Right hindlimb (tissue), 1 donor: ENCODE data around the gene OBSCN.

Experiments used
- DNase-seq: peaks from one replicate; pipeline ENCODE4 v3.0.0-alpha.2; 2018

The OBSCN gene

GRCh38 chr1:228408041-228408868 is 200.4 kb downstream of the OBSCN start:
- DNase-seq = no peak

- no peak for DNase-seq
These were observed 201.3 kb downstream of the OBSCN start for GRCh38 chr1:228408869-228409805.

GRCh38 chr1:228410015-228410414 is 202.2 kb downstream of the OBSCN start:
- DNase-seq = no peak

- no peak for DNase-seq
These were observed 202.8 kb downstream of the OBSCN start for GRCh38 chr1:228410671-228411070.

DNA sequence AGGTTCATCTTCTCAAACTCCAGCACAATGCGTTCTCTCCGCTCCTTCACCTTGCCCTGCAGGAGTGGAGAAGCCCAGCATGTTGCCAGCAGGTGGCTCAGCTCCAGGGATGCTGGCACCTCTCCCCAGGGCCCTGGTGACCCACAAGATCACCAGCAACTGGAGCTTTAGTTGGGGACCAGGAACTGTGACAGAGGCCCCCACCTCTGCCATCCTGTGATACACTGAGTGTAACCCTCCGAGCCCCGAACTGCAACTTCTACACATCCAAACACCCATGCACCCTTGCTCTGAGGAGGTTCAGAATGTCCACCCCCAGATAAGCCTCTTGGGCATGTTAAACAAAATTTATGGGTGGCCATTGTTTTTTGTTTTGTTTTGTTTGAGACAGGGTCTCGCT is 203.3 kb downstream of the OBSCN start:
- DNase-seq = no peak

DNA sequence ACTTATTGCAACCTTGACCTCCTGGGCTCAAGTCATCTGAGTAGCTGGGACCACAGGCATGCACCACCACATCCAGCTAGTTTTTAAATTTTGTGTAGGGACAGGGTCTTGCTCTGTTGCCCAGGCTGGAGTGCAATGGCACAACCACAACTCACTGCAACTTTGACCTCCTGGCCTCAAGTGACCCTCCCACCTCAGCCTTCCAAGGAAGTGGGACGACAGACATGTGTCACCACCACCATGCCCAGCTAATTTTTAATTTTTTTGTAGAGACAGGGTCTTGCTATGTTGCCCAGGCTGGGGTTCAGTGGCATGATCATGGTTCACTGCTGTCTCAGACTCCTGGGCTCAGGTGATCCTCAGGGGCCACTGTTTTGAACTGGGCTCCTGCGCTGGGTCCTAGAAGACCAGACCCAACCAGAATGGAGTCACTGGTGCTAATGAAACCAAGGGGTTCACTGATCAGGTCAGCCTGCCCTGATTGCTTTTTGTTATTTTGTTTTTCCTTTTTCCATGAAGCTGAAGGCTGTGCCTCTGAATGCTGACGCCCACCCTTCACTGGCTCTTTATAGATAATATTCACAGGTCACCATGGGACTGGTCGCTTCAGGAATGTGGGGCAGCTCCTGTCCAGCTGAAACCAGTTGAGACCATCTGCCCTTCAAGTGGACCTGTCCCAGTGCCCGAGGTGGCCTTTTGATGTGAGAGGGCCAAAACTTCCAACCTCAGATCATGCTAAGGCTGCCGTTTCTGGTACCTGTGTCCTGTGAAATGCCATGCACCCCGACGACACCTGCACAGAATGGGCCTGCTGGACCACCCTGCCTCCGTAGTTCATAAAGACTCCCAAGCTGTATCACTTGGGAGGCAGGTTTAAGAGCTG is 203.9 kb downstream of the OBSCN start:
- DNase-seq = no peak

DNA sequence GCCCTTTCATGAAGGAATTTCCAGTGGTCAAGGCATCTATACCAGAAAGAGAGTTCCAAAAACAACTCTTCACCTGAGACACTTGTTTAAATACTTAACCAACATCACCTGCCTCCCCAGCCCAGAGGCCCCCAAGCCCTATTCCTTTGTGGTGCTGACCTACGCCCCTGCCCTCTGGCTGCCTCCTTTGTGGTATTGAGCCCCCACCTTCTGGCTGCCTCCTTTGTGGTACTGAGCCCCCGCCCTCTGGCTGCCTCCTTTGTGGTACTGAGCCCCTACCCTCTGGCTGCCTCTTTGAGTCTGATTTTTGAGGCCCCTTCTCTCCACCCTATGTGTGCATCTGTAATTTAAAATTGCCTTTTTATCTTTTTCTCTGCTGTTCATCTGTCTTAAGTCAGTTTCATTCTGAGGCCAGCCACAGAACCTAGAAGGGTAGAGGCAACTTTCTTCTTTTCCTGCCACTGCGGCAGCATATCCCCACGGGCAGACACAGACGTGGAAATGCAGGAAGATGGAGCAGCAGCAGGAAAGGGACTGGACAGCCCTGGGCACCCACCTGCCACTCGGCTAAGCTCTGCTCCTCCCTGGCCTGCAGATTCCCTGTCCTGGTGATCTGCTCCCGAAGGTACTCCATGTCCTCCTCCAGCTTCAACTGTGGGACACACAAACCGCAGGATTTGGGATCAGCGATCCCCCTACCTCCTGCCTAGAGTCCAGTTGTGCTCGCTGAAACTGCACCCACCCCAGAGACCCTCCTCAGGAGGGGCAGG is 205.6 kb downstream of the OBSCN start:
- DNase-seq = no peak

DNA sequence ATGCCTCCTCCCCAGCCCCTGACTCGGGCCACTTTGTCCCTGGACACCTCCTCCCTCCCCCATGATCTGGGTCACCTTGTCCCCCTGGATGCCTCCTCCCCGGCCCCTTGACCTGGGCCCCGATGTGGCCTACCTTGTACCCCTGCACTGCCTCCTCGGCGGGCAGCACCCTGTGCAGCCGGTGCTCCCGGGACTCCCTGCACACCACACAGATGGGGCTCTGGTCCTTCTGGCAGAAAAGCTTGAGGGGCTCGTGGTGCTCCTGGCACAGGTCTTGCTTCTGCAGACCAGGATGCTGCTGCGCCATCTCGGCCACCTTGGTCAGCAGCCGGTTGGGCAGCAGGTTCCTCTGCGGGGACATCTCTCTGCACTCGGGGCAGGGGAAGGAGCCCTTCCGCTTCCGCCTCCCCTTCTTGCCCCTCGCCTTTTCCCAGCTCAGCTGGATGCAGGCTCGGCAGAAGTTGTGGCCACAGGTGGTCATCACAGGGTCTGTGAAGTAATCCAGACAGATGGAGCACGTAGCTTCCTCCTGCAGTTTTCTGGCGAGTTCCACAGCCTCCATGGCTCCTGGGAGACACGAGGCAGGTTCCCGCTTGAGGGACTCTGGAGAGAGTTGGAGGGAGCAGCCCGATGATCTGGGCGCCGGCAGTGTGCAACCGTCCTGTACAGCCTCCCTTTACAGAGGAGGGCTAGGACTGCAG is 206.8 kb downstream of the OBSCN start:
- no peak for DNase-seq

GRCh38 chr1:228415221-228415620 is 207.4 kb downstream of the OBSCN start:
- peak; percentile 42 for DNase-seq

- DNase-seq = no peak
These were observed 208.0 kb downstream of the OBSCN start for GRCh38 chr1:228415853-228416216.

GRCh38 chr1:228416217-228416933 is 208.5 kb downstream of the OBSCN start, which contains the start of gene TRIM17:
TRIM17 (minus strand) TSS chr1:228416861; CDS start chr1:228415072, 1,789 bp downstream.
- DNase-seq = peak; percentile 48

GRCh38 chr1:228417061-228417460 is 209.2 kb downstream of the OBSCN start:
- DNase-seq = no peak

DNA sequence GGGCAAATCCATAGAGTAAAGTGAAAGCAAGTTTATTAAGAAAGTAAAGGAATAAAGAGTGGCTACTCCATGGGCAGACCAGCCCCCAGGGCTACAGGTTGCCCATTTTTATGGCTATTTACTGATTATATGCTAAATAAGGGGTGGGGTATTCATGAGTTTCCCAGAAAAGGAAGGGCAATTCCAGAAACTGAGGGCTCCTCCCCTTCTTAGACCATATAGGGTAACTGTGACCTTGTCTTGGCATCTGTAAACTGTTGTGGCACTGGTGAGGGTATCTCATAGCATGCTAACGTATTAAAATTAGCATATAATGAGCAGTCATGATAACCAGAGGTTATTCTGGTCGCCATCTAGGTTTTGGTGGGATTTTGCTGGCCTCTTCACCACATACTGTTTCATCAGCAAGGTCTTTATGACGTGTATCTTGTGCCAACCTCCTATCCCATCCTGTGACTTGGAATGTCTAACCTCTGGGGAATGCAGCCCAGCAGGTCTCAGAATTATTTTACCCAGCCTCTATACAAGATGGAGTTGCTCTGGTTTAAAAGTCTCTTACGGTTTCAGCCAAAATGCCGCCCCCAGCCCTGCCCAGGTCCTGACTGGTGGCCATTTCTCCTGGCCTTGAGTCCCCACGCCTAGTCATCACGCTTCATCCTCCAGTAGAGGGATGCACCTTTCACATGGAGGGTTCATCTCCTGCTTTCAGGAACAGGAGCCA is 209.8 kb downstream of the OBSCN start:
- DNase-seq = no peak

- no peak for DNase-seq
These were observed 213.4 kb downstream of the OBSCN start for GRCh38 chr1:228420968-228421826.

- DNase-seq = no peak
These were observed 215.7 kb downstream of the OBSCN start for GRCh38 chr1:228423404-228424053.

- no peak for DNase-seq
These were observed 217.1 kb downstream of the OBSCN start for GRCh38 chr1:228424685-228425660.
